Thoracic aorta (tissue), 2 donors: ENCODE data around the gene LRMDA. TPM values are rescaled to one million over a fixed set of nuclear protein-coding genes. Genes with fewer than 3 reads are reported as not detected.

Source experiments
- ATAC-seq: fragments of 150-250 bp; one replicate; pipeline ENCODE4 v1.8.0; 2017; ENCODE audit warnings: low read depth; ENCODE audit not compliant: insufficient number of reproducible peaks, low FRiP score
- DNase-seq: peaks from one replicate; pipeline ENCODE4 v3.0.0-alpha.2; 2020; ENCODE audit warnings: low spot score
- H3K27ac ChIP-seq, 2 donors: fragments of 200-600 bp; sonication (generic); 1 replicate in 1 of 2; 2 replicates in 1 of 2; pipeline ENCODE4 v1.5.1; 2016; ENCODE audit warnings: mild to moderate bottlenecking in 2 of 2, moderate library complexity in 2 of 2
- H3K27me3 ChIP-seq: fragments of 200-600 bp; sonication (generic); replicated peaks from 2 replicates; pipeline ENCODE4 v1.6.0; 2016; ENCODE audit warnings: mild to moderate bottlenecking; ENCODE audit not compliant: insufficient read depth
- H3K36me3 ChIP-seq: fragments of 200-600 bp; sonication (generic); one replicate; pipeline ENCODE4 v1.5.1; 2016
- H3K4me1 ChIP-seq, 2 donors: fragments of 200-600 bp; sonication (generic); 1 replicate in 1 of 2; 2 replicates in 1 of 2; pipeline versions ENCODE4 v1.5.1 to v1.6.0; 2016; ENCODE audit warnings: low read depth in 2 of 2, mild to moderate bottlenecking in 1 of 2; ENCODE audit not compliant: control insufficient read depth in 1 of 2
- H3K4me3 ChIP-seq: fragments of 200-600 bp; sonication (generic); 2 replicates; pipeline ENCODE4 v1.5.1; 2016; ENCODE audit warnings: mild to moderate bottlenecking
- H3K9me3 ChIP-seq: fragments of 200-600 bp; sonication (generic); 2 replicates; pipeline ENCODE4 v1.5.1; 2016
- CTCF ChIP-seq: fragments of 200-600 bp; sonication (generic); IDR thresholded peaks from one replicate; pipeline ENCODE4 v1.5.1; 2019; ENCODE audit warnings: antibody characterized with exemption
- total RNA-seq, 2 donors: library from RNA; depleted of rRNA; stranded (reverse); fragments of >200 nt; gene quantifications; one replicate each; pipeline versions ENCODE4 v1.1.0 to v1.2.3, GENCODE V29; 2016

LRMDA gene
- total RNA-seq, 2 donors from 2014 or later: 8.3 to 36.6 TPM

- Histone ChIP-seq H3K4me3 (no peak overlapping the region), H3K27ac (no peak overlapping the region), H3K9me3 (peaks cover 7% of the 10 kb centered on the region), H3K36me3 (no peaks in the 10 kb centered on the region), H3K27me3 (no peaks in the 10 kb centered on the region), H3K4me1 (peaks cover 0 to 7% of the 10 kb centered on the region in 2 donors)
- TF ChIP-seq CTCF: no peak
- DNase-seq (no peak), ATAC-seq (no peak)
Observed at GRCh38 chr10:76041551-76041950, 610.1 kb downstream of the LRMDA start.

- no peaks in the 10 kb centered on the region for H3K27me3 ChIP-seq
- no peaks in the 10 kb centered on the region for H3K36me3 ChIP-seq
- H3K9me3 ChIP-seq: peaks cover 7% of the 10 kb centered on the region
- no peak overlapping the region for H3K4me3 ChIP-seq
- H3K4me1 ChIP-seq: no peaks in the 10 kb centered on the region
- ATAC-seq (no peak), DNase-seq (no peak)
- no peak for TF ChIP-seq CTCF
- H3K27ac ChIP-seq: no peak overlapping the region
Observed at GRCh38 chr10:76043261-76043660, 611.8 kb downstream of the LRMDA start.

GRCh38 chr10:76044751-76045150, 613.3 kb downstream of the LRMDA start:
- no peak for TF ChIP-seq CTCF
- DNase-seq (no peak), ATAC-seq (no peak)
- Histone ChIP-seq H3K4me3 (no peak overlapping the region), H3K36me3 (no peaks in the 10 kb centered on the region), H3K27me3 (no peaks in the 10 kb centered on the region), H3K4me1 (no peaks in the 10 kb centered on the region), H3K9me3 (no peaks in the 10 kb centered on the region), H3K27ac (no peak overlapping the region)

- Histone ChIP-seq H3K27me3 (no peaks in the 10 kb centered on the region), H3K27ac (no peak overlapping the region), H3K4me1 (no peaks in the 10 kb centered on the region), H3K9me3 (no peaks in the 10 kb centered on the region), H3K4me3 (no peak overlapping the region), H3K36me3 (no peaks in the 10 kb centered on the region)
- no peak for ATAC-seq
- DNase-seq: no peak
- no peak for TF ChIP-seq CTCF
Observed at GRCh38 chr10:76045174-76045573, 613.8 kb downstream of the LRMDA start.

- H3K36me3 ChIP-seq: no peaks in the 10 kb centered on the region
- no peaks in the 10 kb centered on the region for H3K4me1 ChIP-seq
- H3K27ac ChIP-seq: no peak overlapping the region
- DNase-seq: no peak
- TF ChIP-seq CTCF: no peak
- ATAC-seq: no peak
- H3K27me3 ChIP-seq: no peaks in the 10 kb centered on the region
- H3K4me3 ChIP-seq: no peak overlapping the region
- no peaks in the 10 kb centered on the region for H3K9me3 ChIP-seq
Observed at GRCh38 chr10:76047521-76047920, 616.1 kb downstream of the LRMDA start.
